Measurements from ENCODE around the gene GPR12.
A peak's percentile ranks its signal among the peaks of the same experiment; 100 is the strongest.

The GPR12 gene

GRCh38 chr13:26759907-26760831 is at the start of gene GPR12:
Gene GPR12, minus strand, starts transcription at chr13:26760786. Its CDS starts 959 bp downstream, at chr13:26759827.
- no peak for DNase-seq

GRCh38 chr13:26810095-26810494 is 49.5 kb upstream of the GPR12 start:
- no peak for DNase-seq

GRCh38 chr13:26806891-26807290 is 46.3 kb upstream of the GPR12 start:
- no peak for DNase-seq

- DNase-seq = no peak
Observed at GRCh38 chr13:26787961-26788360, 27.4 kb upstream of the GPR12 start.

- DNase-seq = no peak
Observed at GRCh38 chr13:26786651-26787295, 26.2 kb upstream of the GPR12 start.

- peak; percentile 27 for DNase-seq
Observed at GRCh38 chr13:26785838-26786630, 25.4 kb upstream of the GPR12 start.

- peak; percentile 9 for DNase-seq
Observed at GRCh38 chr13:26784704-26785639, 24.4 kb upstream of the GPR12 start.

- no peak for DNase-seq
Observed at GRCh38 chr13:26780411-26780810, 19.8 kb upstream of the GPR12 start.

- DNase-seq = no peak
Observed at GRCh38 chr13:26779321-26779720, 18.7 kb upstream of the GPR12 start.

- DNase-seq = no peak
Observed at GRCh38 chr13:26772531-26772930, 11.9 kb upstream of the GPR12 start.

- no peak for DNase-seq
Observed at GRCh38 chr13:26771796-26772195, 11.2 kb upstream of the GPR12 start.

GRCh38 chr13:26762745-26763345 is 2.3 kb upstream of the GPR12 start:
- DNase-seq = no peak

- DNase-seq = no peak
Observed at GRCh38 chr13:26760832-26761582, 421 bp upstream of the GPR12 start.

- no peak for DNase-seq
Observed at GRCh38 chr13:26759249-26759906, 1.2 kb downstream of the GPR12 start.

- DNase-seq = no peak
Observed at GRCh38 chr13:26758496-26759157, 2.0 kb downstream of the GPR12 start.

- DNase-seq = no peak
Observed at GRCh38 chr13:26756961-26757360, 3.6 kb downstream of the GPR12 start.

GRCh38 chr13:26752671-26753070 is 7.9 kb downstream of the GPR12 start:
- no peak for DNase-seq

GRCh38 chr13:26749905-26750304 is 10.7 kb downstream of the GPR12 start:
- DNase-seq = no peak

- no peak for DNase-seq
Observed at GRCh38 chr13:26749285-26749684, 11.3 kb downstream of the GPR12 start.

- DNase-seq = no peak
Observed at GRCh38 chr13:26747706-26748105, 12.9 kb downstream of the GPR12 start.
